ENCODE results near the gene RASD1.
"Not testable (repeated sequence)": the region's sequence is repeated elsewhere in the genome, so short reads cannot be mapped to it uniquely, and the experiment has no call there.

Gene RASD1

GRCh38 chr17:17457680-17458079, 38.5 kb downstream of the RASD1 start:
- H3K4me3 ChIP-seq (ENCODE audit: low read depth, low read length): no peak overlapping the region
- DNase-seq (ENCODE audit: low read depth): no peak
- TF ChIP-seq CTCF (IDR thresholded peaks at IDR 0.05; ENCODE audit: low read depth, low read length, missing control alignments): no peak

- no peak overlapping the region for H3K4me3 ChIP-seq (ENCODE audit: low read depth, low read length)
- DNase-seq (ENCODE audit: low read depth): no peak
- TF ChIP-seq CTCF (IDR thresholded peaks at IDR 0.05; ENCODE audit: low read depth, low read length, missing control alignments): no peak
These were observed 39.9 kb downstream of the RASD1 start for GRCh38 chr17:17456251-17456650.

- no peak overlapping the region for H3K4me3 ChIP-seq (ENCODE audit: low read depth, low read length)
- no peak for TF ChIP-seq CTCF (IDR thresholded peaks at IDR 0.05; ENCODE audit: low read depth, low read length, missing control alignments)
- DNase-seq (ENCODE audit: low read depth): no peak
These were observed 41.0 kb downstream of the RASD1 start for GRCh38 chr17:17455173-17455572.

- not testable (repeated sequence) for DNase-seq (ENCODE audit: low read depth)
These were observed 41.5 kb downstream of the RASD1 start for GRCh38 chr17:17454700-17455099.

GRCh38 chr17:17454276-17454675, 41.9 kb downstream of the RASD1 start:
- no peak for DNase-seq (ENCODE audit: low read depth)

More at GRCh38 chr17:17454700-17455099, 41.5 kb downstream of the RASD1 start:
- not testable (repeated sequence) for H3K4me3 ChIP-seq (ENCODE audit: low read depth, low read length)

GRCh38 chr17:17453088-17453487, 43.1 kb downstream of the RASD1 start:
- H3K4me3 ChIP-seq (ENCODE audit: low read depth, low read length): no peak overlapping the region
- no peak for DNase-seq (ENCODE audit: low read depth)
- no peak for TF ChIP-seq CTCF (IDR thresholded peaks at IDR 0.05; ENCODE audit: low read depth, low read length, missing control alignments)

More at GRCh38 chr17:17454276-17454675, 41.9 kb downstream of the RASD1 start:
- H3K4me3 ChIP-seq (ENCODE audit: low read depth, low read length): no peak overlapping the region
- TF ChIP-seq CTCF (IDR thresholded peaks at IDR 0.05; ENCODE audit: low read depth, low read length, missing control alignments): no peak

- no peak for TF ChIP-seq CTCF (IDR thresholded peaks at IDR 0.05; ENCODE audit: low read depth, low read length, missing control alignments)
- no peak for DNase-seq (ENCODE audit: low read depth)
- no peak overlapping the region for H3K4me3 ChIP-seq (ENCODE audit: low read depth, low read length)
These were observed 47.5 kb downstream of the RASD1 start for GRCh38 chr17:17448723-17449122.
